Upper lobe of left lung (tissue), 4 donors: Measurements from ENCODE around the gene TTC12.

Experiments
- EP300 ChIP-seq, 4 donors: sonication (generic); formaldehyde crosslinking; IDR thresholded peaks; one replicate each; pipeline ENCODE4 v1.5.1; 2017; ENCODE audit warnings: antibody characterized with exemption in 4 of 4, control low read depth in 2 of 4
- POLR2A ChIP-seq, 4 donors: fragments of 450-650 bp; IDR thresholded peaks; one replicate each; pipeline ENCODE4 v1.5.1; 2016 to 2017; ENCODE audit warnings: antibody characterized with exemption in 4 of 4, mild to moderate bottlenecking in 2 of 4
- POLR2AphosphoS5 ChIP-seq, 2 donors: sonication (generic); formaldehyde crosslinking; IDR thresholded peaks; one replicate each; pipeline ENCODE4 v1.5.1; 2017; ENCODE audit warnings: antibody characterized with exemption in 2 of 2

GRCh38 chr11:113305440-113306336, 8.7 kb upstream of the TTC12 start:
- TF ChIP-seq POLR2A (IDR thresholded peaks at IDR 0.05) (no peak), POLR2AphosphoS5 (IDR thresholded peaks at IDR 0.05) (no peak), EP300 (IDR thresholded peaks at IDR 0.05) (no peak)
